Lower leg skin (tissue), 3 donors: ENCODE results near the gene LRP10.

Experiments
- CTCF ChIP-seq, 3 donors: fragments of 450-650 bp; IDR thresholded peaks; one replicate each; pipeline ENCODE4 v1.5.1; 2016; ENCODE audit warnings: antibody characterized with exemption in 3 of 3, mild to moderate bottlenecking in 3 of 3, moderate library complexity in 2 of 3
- POLR2A ChIP-seq, 2 donors: fragments of 450-650 bp; IDR thresholded peaks; one replicate each; pipeline ENCODE4 v1.6.1; 2016 to 2017; ENCODE audit warnings: antibody characterized with exemption in 2 of 2, mild to moderate bottlenecking in 1 of 2, moderate library complexity in 1 of 2

- TF ChIP-seq CTCF (IDR thresholded peaks at IDR 0.05) (no peak), POLR2A (IDR thresholded peaks at IDR 0.05) (no peak)
These were observed 25.5 kb upstream of the LRP10 start for GRCh38 chr14:22845821-22846625.
